GM23338 (cell line): ENCODE data around the gene CAMTA1.

Experiments used
- CREB1 ChIP-seq: fragments of 250-450 bp; sonication (Bioruptor Pico); IDR thresholded peaks from 2 replicates; pipeline ENCODE4 v1.5.0; 2020; ENCODE audit warnings: low read depth, mild to moderate bottlenecking, moderate library complexity
- EZH2 ChIP-seq: fragments of 200-600 bp; sonication (generic); IDR thresholded peaks from one replicate; pipeline ENCODE4 v1.8.0; 2017; ENCODE audit warnings: antibody characterized with exemption, mild to moderate bottlenecking, low read depth; ENCODE audit not compliant: unreplicated experiment
- EZH2phosphoT487 ChIP-seq: fragments of 200-600 bp; sonication (generic); IDR thresholded peaks from one replicate; pipeline ENCODE4 v1.8.1; 2018; ENCODE audit warnings: antibody characterized with exemption; ENCODE audit not compliant: unreplicated experiment
- JUNB ChIP-seq: IDR thresholded peaks from one replicate; pipeline ENCODE4 v1.6.1; 2016; ENCODE audit warnings: antibody characterized with exemption; ENCODE audit not compliant: unreplicated experiment
- POLR2AphosphoS5 ChIP-seq: IDR thresholded peaks from 2 replicates; pipeline ENCODE4 v1.6.1; 2016; ENCODE audit warnings: antibody characterized with exemption, low read depth
- ZNF331 ChIP-seq: fragments of 250-450 bp; sonication (Bioruptor Pico); IDR thresholded peaks from 2 replicates; pipeline ENCODE4 v1.5.0; 2020; ENCODE audit warnings: low read depth, mild to moderate bottlenecking, moderate library complexity
- TF ChIP-seq, protein P1 (sequence below), 2 experiments: fragments of 200-600 bp in 1 of 2; sonication (generic) in 1 of 2; conservative IDR thresholded peaks; 2 replicates each; pipeline versions ENCODE4 v1.5.1 to v1.6.1; 2016 to 2017; ENCODE audit warnings: antibody characterized with exemption in 2 of 2, low read depth in 2 of 2, mild to moderate bottlenecking in 2 of 2, moderate library complexity in 1 of 2
- TF ChIP-seq, protein P2 (sequence below): IDR thresholded peaks from one replicate; pipeline ENCODE4 v1.6.1; 2018; ENCODE audit warnings: antibody characterized with exemption; ENCODE audit not compliant: unreplicated experiment

DNA sequence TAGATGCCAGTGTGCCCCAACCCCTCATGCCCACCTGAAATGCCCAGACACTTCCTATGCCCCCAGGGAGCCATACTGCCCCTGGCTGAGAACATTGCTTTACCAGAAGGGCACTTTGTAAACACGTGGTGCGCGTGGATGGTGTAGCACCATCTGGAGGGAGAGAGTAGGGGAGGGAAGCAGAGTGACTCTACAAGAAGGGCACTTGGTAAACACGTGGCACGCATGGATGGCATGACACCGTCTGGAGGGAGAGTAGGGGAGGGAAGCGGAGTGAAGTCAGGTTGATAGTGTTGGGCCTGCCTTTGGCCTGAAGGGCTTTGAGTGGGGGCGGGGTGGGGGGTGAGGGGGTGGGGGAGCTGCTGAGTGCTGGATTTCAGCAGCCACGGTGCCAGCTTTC, 661.8 kb downstream of the CAMTA1 start:
- TF ChIP-seq, protein P1, sequence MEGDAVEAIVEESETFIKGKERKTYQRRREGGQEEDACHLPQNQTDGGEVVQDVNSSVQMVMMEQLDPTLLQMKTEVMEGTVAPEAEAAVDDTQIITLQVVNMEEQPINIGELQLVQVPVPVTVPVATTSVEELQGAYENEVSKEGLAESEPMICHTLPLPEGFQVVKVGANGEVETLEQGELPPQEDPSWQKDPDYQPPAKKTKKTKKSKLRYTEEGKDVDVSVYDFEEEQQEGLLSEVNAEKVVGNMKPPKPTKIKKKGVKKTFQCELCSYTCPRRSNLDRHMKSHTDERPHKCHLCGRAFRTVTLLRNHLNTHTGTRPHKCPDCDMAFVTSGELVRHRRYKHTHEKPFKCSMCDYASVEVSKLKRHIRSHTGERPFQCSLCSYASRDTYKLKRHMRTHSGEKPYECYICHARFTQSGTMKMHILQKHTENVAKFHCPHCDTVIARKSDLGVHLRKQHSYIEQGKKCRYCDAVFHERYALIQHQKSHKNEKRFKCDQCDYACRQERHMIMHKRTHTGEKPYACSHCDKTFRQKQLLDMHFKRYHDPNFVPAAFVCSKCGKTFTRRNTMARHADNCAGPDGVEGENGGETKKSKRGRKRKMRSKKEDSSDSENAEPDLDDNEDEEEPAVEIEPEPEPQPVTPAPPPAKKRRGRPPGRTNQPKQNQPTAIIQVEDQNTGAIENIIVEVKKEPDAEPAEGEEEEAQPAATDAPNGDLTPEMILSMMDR (conservative IDR thresholded peaks at IDR 0.05; ENCODE audit: low read depth in 2 of 2) = no peak
- TF ChIP-seq EZH2phosphoT487 (no peak), EZH2 (no peak), ZNF331 (CRISPR knock-in tag) (no peak), POLR2AphosphoS5 (no peak), CREB1 (CRISPR knock-in tag) (no peak), JUNB (no peak)
- TF ChIP-seq, protein P2, sequence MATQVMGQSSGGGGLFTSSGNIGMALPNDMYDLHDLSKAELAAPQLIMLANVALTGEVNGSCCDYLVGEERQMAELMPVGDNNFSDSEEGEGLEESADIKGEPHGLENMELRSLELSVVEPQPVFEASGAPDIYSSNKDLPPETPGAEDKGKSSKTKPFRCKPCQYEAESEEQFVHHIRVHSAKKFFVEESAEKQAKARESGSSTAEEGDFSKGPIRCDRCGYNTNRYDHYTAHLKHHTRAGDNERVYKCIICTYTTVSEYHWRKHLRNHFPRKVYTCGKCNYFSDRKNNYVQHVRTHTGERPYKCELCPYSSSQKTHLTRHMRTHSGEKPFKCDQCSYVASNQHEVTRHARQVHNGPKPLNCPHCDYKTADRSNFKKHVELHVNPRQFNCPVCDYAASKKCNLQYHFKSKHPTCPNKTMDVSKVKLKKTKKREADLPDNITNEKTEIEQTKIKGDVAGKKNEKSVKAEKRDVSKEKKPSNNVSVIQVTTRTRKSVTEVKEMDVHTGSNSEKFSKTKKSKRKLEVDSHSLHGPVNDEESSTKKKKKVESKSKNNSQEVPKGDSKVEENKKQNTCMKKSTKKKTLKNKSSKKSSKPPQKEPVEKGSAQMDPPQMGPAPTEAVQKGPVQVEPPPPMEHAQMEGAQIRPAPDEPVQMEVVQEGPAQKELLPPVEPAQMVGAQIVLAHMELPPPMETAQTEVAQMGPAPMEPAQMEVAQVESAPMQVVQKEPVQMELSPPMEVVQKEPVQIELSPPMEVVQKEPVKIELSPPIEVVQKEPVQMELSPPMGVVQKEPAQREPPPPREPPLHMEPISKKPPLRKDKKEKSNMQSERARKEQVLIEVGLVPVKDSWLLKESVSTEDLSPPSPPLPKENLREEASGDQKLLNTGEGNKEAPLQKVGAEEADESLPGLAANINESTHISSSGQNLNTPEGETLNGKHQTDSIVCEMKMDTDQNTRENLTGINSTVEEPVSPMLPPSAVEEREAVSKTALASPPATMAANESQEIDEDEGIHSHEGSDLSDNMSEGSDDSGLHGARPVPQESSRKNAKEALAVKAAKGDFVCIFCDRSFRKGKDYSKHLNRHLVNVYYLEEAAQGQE = no peak
